ENCODE data around the gene ETFA.

DNA sequence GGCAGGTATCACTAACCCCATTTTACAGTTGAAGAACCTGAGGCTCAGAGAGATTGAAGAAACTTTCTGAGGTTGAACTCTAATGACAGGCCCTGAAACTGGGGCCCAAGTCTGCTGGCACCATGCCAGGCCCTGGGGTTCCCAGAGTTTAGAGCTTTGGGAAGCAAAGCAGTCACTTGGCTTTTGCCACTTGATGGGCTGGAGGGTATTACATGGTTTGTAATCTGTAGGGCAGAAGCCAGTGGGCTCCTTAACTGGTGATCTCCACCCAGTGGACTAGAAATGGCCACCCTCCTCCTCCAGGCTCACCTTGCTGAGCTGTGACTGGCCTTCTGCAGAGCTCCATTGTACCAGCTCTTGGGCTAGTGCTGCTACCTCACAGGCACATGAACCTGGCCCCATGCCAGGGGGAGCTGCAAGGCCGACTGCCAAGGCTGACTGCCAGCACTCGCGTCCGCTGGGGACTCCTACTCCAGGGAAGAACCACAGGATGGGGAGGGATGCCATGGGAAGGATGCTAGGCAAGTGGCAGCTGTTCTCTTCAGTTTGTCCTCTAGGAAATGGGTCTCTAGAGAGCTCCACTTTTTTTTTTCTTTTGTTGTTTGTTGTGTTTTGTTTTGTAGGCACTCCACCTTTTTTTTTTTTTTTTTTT is 104.8 kb downstream of the ETFA start:
- TF ChIP-seq, protein P1, sequence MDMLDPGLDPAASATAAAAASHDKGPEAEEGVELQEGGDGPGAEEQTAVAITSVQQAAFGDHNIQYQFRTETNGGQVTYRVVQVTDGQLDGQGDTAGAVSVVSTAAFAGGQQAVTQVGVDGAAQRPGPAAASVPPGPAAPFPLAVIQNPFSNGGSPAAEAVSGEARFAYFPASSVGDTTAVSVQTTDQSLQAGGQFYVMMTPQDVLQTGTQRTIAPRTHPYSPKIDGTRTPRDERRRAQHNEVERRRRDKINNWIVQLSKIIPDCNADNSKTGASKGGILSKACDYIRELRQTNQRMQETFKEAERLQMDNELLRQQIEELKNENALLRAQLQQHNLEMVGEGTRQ (CRISPR knock-in tag; IDR thresholded peaks at IDR 0.05), result no peak
- TF ChIP-seq TCF7L2 (IDR thresholded peaks at IDR 0.05; ENCODE audit: low read depth, low read length) (no peak), MAFK (IDR thresholded peaks at IDR 0.05; ENCODE audit: low read length) (no peak), ZKSCAN1 (IDR thresholded peaks at IDR 0.05; ENCODE audit: low read depth, low read length) (no peak)
- TF ChIP-seq, protein P2, sequence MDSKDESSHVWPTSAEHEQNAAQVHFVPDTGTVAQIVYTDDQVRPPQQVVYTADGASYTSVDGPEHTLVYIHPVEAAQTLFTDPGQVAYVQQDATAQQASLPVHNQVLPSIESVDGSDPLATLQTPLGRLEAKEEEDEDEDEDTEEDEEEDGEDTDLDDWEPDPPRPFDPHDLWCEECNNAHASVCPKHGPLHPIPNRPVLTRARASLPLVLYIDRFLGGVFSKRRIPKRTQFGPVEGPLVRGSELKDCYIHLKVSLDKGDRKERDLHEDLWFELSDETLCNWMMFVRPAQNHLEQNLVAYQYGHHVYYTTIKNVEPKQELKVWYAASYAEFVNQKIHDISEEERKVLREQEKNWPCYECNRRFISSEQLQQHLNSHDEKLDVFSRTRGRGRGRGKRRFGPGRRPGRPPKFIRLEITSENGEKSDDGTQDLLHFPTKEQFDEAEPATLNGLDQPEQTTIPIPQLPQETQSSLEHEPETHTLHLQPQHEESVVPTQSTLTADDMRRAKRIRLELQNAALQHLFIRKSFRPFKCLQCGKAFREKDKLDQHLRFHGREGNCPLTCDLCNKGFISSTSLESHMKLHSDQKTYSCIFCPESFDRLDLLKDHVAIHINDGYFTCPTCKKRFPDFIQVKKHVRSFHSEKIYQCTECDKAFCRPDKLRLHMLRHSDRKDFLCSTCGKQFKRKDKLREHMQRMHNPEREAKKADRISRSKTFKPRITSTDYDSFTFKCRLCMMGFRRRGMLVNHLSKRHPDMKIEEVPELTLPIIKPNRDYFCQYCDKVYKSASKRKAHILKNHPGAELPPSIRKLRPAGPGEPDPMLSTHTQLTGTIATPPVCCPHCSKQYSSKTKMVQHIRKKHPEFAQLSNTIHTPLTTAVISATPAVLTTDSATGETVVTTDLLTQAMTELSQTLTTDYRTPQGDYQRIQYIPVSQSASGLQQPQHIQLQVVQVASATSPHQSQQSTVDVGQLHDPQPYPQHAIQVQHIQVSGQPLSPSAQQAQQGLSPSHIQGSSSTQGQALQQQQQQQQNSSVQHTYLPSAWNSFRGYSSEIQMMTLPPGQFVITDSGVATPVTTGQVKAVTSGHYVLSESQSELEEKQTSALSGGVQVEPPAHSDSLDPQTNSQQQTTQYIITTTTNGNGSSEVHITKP (IDR thresholded peaks at IDR 0.05; ENCODE audit: partially characterized antibody), result no peak
